ENCODE measurements around the gene QKI.

DNA sequence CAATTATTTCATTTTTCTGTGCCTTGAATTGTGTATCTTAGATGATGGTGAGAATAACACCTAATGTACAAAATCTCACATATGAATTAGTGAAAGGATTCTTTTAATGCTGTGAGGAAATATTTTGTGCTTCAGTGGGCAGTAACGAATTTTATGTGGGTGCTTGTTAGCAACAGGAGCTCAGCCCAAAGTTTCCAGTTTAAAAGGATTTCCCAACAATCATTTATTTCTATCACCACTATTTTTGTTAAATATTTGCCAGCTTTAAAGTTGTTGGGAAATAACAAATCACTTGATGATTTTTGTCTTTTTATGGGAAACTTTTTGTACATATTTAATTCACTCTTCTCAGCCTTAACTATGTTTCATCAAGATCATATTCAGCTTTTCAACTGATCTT lies 111.8 kb downstream of the QKI start:
- TF ChIP-seq RCOR1 (conservative IDR thresholded peaks at IDR 0.05; ENCODE audit: low read depth, low read length) (no peak), HCFC1 (IDR thresholded peaks at IDR 0.05; ENCODE audit: low read length) (no peak), TCF3 (IDR thresholded peaks at IDR 0.05; ENCODE audit: borderline replicate concordance, insufficient read depth, low read depth, low read length) (no peak), REST (IDR thresholded peaks at IDR 0.05; ENCODE audit: low read depth, low read length) (no peak), SRF (IDR thresholded peaks at IDR 0.05; ENCODE audit: low read depth in 2 of 2, low read length in 2 of 2) (no peak), CREB1 (IDR thresholded peaks at IDR 0.05; ENCODE audit: low read depth) (no peak), NBN (IDR thresholded peaks at IDR 0.05) (no peak), NFIC (IDR thresholded peaks at IDR 0.05; ENCODE audit: low read depth, low read length) (no peak), MTA3 (IDR thresholded peaks at IDR 0.05; ENCODE audit: borderline replicate concordance, low read length) (no peak), POLR2AphosphoS5 (IDR thresholded peaks at IDR 0.05; ENCODE audit: low read length) (no peak), NR2C2 (IDR thresholded peaks at IDR 0.05; ENCODE audit: borderline replicate concordance, control insufficient read depth, insufficient read length, low read depth) (no peak)
